ENCODE data around the gene SELENOV.

Gene SELENOV

GRCh38 chr19:39542206-39542605, 27.3 kb downstream of the SELENOV start:
- TF ChIP-seq CTCF (IDR thresholded peaks at IDR 0.05), result no peak

GRCh38 chr19:39543477-39543857, 28.5 kb downstream of the SELENOV start:
- no peak for TF ChIP-seq CTCF (IDR thresholded peaks at IDR 0.05)

GRCh38 chr19:39544226-39544903, 29.4 kb downstream of the SELENOV start:
- no peak for TF ChIP-seq CTCF (IDR thresholded peaks at IDR 0.05)

- no peak for TF ChIP-seq CTCF (IDR thresholded peaks at IDR 0.05)
Measured at GRCh38 chr19:39544911-39545310, 30.0 kb downstream of the SELENOV start.

GRCh38 chr19:39546599-39546998, 31.7 kb downstream of the SELENOV start:
- TF ChIP-seq CTCF (IDR thresholded peaks at IDR 0.05), result no peak

- TF ChIP-seq CTCF (IDR thresholded peaks at IDR 0.05), result no peak
Measured at GRCh38 chr19:39550197-39550596, 35.3 kb downstream of the SELENOV start.

GRCh38 chr19:39553082-39553652, 38.2 kb downstream of the SELENOV start:
- no peak for TF ChIP-seq CTCF (IDR thresholded peaks at IDR 0.05)
